Kidney epithelial cell (primary cell): ENCODE data around the gene GUCA1A. TPM values are rescaled to one million over a fixed set of nuclear protein-coding genes. Genes with fewer than 3 reads are reported as not detected.
"Not testable (repeated sequence)": the region's sequence is repeated elsewhere in the genome, so short reads cannot be mapped to it uniquely, and the experiment has no call there.

Experiments used
- DNase-seq: peaks from one replicate; pipeline ENCODE4 v3.0.0-alpha.2; 2010; ENCODE audit warnings: low read depth
- H3K27me3 ChIP-seq: 2 replicates; pipeline ENCODE4 v1.6.0; 2011; ENCODE audit warnings: low read length; ENCODE audit not compliant: control insufficient read depth, insufficient read depth
- H3K36me3 ChIP-seq: 2 replicates; pipeline ENCODE4 v1.5.1; 2011; ENCODE audit warnings: low read length; ENCODE audit not compliant: control insufficient read depth, insufficient read depth
- H3K4me3 ChIP-seq: 2 replicates; pipeline ENCODE4 v1.5.1; 2011; ENCODE audit warnings: low read depth, mild to moderate bottlenecking, control low read depth, low read length
- CTCF ChIP-seq: IDR thresholded peaks from 2 replicates; pipeline ENCODE4 v1.5.1; 2011; ENCODE audit warnings: mild to moderate bottlenecking, moderate library complexity, low read length, control low read depth, inconsistent platforms; ENCODE audit not compliant: insufficient read depth, poor library complexity, severe bottlenecking
- total RNA-seq: library from RNA; depleted of rRNA; stranded (reverse); fragments of >200 nt; gene quantifications from 2 replicates; pipeline ENCODE4 v1.2.3, GENCODE V29; 2015

Gene GUCA1A
- total RNA-seq, 1 donor from 2014 or later: 0.25 TPM

DNA sequence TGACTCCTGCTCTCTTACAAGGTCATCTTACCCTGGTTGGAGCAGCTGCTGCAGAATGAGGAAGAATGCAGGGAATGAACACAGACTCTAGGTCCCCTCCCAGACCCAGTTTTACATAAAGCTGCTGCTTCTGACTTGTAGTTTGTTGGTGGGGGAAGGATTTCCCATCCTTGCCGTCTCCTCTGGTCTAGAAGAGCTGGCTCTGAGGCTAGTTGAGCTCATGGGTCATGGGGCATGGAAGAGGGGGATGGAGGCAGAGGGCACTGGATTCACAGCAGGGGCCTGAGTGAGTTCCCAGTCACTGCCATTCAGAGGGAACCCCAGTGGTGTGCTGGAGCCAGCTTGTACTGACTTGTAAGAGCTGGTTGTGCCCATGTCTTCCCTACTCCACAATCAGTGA lies 9.2 kb upstream of the GUCA1A start:
- no peaks in the 10 kb centered on the region for H3K27me3 ChIP-seq
- H3K36me3 ChIP-seq: no peaks in the 10 kb centered on the region
- no peak overlapping the region for H3K4me3 ChIP-seq
- no peak for TF ChIP-seq CTCF
- DNase-seq: no peak

DNA sequence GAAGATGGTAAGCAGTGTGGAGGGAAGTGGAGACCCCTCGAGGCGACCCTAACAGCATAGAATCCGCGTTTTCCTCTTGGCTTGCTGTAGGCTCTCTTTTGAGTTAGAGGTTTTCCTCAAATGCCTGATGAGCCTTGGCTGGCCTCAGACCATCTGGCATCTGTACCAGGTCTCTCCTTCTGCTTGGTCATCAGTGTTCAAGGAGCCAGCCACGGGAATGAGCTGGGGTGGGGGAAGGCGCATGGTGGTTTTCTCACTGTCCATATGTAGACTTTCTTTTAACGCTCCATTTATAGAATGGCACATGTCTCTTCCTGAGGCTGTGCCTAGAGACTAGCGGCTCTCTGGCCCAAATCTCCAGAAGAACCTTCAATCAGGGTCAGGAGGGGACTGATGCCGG lies 8.1 kb upstream of the GUCA1A start:
- no peak for DNase-seq
- no peak for TF ChIP-seq CTCF
- H3K36me3 ChIP-seq: no peaks in the 10 kb centered on the region
- no peaks in the 10 kb centered on the region for H3K27me3 ChIP-seq
- H3K4me3 ChIP-seq: no peak overlapping the region

DNA sequence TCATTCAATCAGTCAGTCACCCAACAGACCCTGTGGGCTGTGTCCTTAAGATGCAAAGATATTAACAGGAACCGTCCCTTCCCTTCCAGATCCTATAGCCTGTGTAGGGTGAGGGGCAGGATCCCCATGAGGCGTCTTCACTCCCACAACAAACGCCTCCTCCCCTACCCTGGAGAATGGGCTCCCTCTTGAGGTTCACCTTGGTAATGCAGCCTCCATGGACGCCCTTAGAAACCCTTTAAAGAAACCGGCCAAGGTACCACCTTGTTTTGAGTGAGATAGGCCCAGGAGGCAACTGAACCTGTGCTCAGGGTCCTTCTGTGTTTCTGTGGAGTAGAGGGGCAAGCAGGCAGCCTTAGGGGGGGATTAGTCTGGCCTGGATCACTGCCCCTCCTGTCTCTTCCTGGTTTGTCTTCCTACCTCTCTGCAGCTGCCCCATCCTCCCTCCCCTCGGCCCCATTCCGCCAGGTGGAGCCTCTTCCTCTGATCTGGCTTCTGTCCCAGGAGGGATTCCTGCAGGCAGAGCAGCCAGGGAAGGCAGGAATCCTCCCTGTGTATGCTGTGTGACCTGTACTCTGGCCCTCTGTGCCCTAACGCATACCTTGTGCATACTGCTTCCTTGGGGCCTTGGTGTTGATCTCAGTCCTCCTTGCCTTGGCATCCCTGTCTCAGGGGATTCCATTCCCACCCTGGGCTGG lies 6.6 kb upstream of the GUCA1A start:
- no peaks in the 10 kb centered on the region for H3K36me3 ChIP-seq
- no peak for DNase-seq
- no peak overlapping the region for H3K4me3 ChIP-seq
- peak; percentile 93 for TF ChIP-seq CTCF
- no peaks in the 10 kb centered on the region for H3K27me3 ChIP-seq

- Histone ChIP-seq H3K27me3 (no peaks in the 10 kb centered on the region), H3K36me3 (no peaks in the 10 kb centered on the region), H3K4me3 (no peak overlapping the region)
- no peak for TF ChIP-seq CTCF
- DNase-seq: no peak
Observed at GRCh38 chr6:42168650-42169049, 4.5 kb upstream of the GUCA1A start.

DNA sequence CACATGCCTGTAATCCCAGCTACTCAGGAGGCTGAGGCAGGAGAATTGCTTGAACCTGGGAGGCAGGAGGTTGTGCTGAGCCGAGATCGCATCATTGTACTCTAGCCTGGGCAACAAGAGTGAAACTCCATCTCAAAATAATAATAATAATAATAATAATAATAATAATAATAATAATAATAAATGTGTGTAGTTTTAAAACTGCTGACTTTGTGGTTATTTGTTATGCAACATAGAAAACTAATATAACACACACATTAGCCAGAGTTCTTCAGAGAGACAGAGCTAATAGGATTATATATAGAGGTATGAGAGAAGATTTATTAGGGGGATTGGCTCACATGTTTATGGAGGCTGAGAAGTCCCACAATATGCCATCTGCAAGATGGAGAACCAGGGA lies 3.4 kb upstream of the GUCA1A start:
- not testable (repeated sequence) for H3K27me3 ChIP-seq, H3K4me3 ChIP-seq, DNase-seq, H3K36me3 ChIP-seq

GRCh38 chr6:42171813-42172581 lies 1.2 kb upstream of the GUCA1A start:
- H3K36me3 ChIP-seq: no peaks in the 10 kb centered on the region
- no peak for TF ChIP-seq CTCF
- no peak overlapping the region for H3K4me3 ChIP-seq
- H3K27me3 ChIP-seq: no peaks in the 10 kb centered on the region
- DNase-seq: no peak
